HepG2 (cell line): ENCODE measurements around the gene MSGN1. TPM values are rescaled to one million over a fixed set of nuclear protein-coding genes. Genes with fewer than 3 reads are reported as not detected.

ENCODE experiments used
- ARID5B ChIP-seq: IDR thresholded peaks from 2 replicates; pipeline ENCODE4 v1.4.0; 2020; ENCODE audit warnings: mild to moderate bottlenecking, missing genetic modification reagents
- BCL6 ChIP-seq: IDR thresholded peaks from 2 replicates; pipeline ENCODE4 v1.6.1; 2016; ENCODE audit warnings: missing genetic modification reagents, missing compliant biosample characterization
- BRF2 ChIP-seq: sonication (generic); formaldehyde crosslinking; IDR thresholded peaks from 2 replicates; pipeline ENCODE4 v1.8.1; 2022; ENCODE audit warnings: mild to moderate bottlenecking, missing genetic modification reagents
- ELK4 ChIP-seq: sonication (generic); formaldehyde crosslinking; IDR thresholded peaks from 2 replicates; pipeline ENCODE4 v1.9.0; 2021; ENCODE audit warnings: missing genetic modification reagents, borderline replicate concordance
- ETV5 ChIP-seq: IDR thresholded peaks from 2 replicates; pipeline ENCODE4 v1.6.1; 2018; ENCODE audit warnings: missing biosample characterization, missing genetic modification reagents, inconsistent platforms, borderline replicate concordance
- ETV6 ChIP-seq: sonication (generic); formaldehyde crosslinking; conservative IDR thresholded peaks from 2 replicates; pipeline ENCODE4 v1.4.0; 2020; ENCODE audit warnings: missing genetic modification reagents
- FOXC1 ChIP-seq: sonication (generic); formaldehyde crosslinking; IDR thresholded peaks from 2 replicates; pipeline ENCODE4 v1.8.0; 2022; ENCODE audit warnings: mild to moderate bottlenecking, missing genetic modification reagents, borderline replicate concordance
- KMT2A ChIP-seq: sonication (generic); formaldehyde crosslinking; IDR thresholded peaks from 2 replicates; pipeline ENCODE4 v1.4.0; 2020; ENCODE audit warnings: missing genetic modification reagents
- THAP7 ChIP-seq: sonication (generic); formaldehyde crosslinking; IDR thresholded peaks from 2 replicates; pipeline ENCODE4 v1.8.1; 2023; ENCODE audit warnings: mild to moderate bottlenecking, missing genetic modification reagents
- XRCC5 ChIP-seq: fragments of 200-400 bp; formaldehyde crosslinking; optimal IDR thresholded peaks from 2 replicates; pipeline ENCODE3; 2017; ENCODE audit warnings: mild to moderate bottlenecking, low read length
- ZGPAT ChIP-seq: IDR thresholded peaks from 2 replicates; pipeline ENCODE4 v1.6.1; 2016; ENCODE audit warnings: mild to moderate bottlenecking
- ZNF451 ChIP-seq: sonication (generic); formaldehyde crosslinking; IDR thresholded peaks from 2 replicates; pipeline ENCODE4 v1.5.0; 2020; ENCODE audit warnings: mild to moderate bottlenecking, missing genetic modification reagents
- polyA plus RNA-seq, 8 experiments: library from polyadenylated mRNA; depleted of rRNA in 3 of 8; stranded (reverse) in 7 of 8; unstranded in 1 of 8; fragments of >200 nt; fragmentation: Illumina TruSeq in 4 of 8; extraction: Trizol in 4 of 8; gene quantifications; 2 replicates each; pipeline versions ENCODE4 v1.2.1 to v1.2.3, GENCODE V29; 2011 to 2016; ENCODE audit warnings: low read depth in 4 of 8, missing spikeins in 1 of 8, mixed read lengths in 1 of 8; ENCODE audit not compliant: insufficient read depth in 1 of 8
- total RNA-seq, 5 experiments: library from RNA; depleted of rRNA; stranded (reverse); fragments of >200 nt; fragmentation: Illumina TruSeq; extraction: Trizol; gene quantifications; 2 replicates each; pipeline ENCODE4 v1.2.3, GENCODE V29; 2016; ENCODE audit warnings: low read depth in 1 of 5

MSGN1 gene
- total and polyA plus RNA-seq, 2 of the 13 experiments (the other 11 are each of a cell fraction or from before 2014, with no cell fraction given), result not detected

- TF ChIP-seq ZGPAT (CRISPR knock-in tag) (peak; percentile 62), BCL6 (CRISPR knock-in tag) (peak; percentile 56; the same call in 1 of the 2 replicates), ETV5 (CRISPR knock-in tag) (peak; percentile 32; the same call in 1 of the 2 replicates), XRCC5 (peak; percentile 97), KMT2A (CRISPR knock-in tag) (peak; percentile 44; the same call in 1 of the 2 replicates), ETV6 (0 out of 2 replicates have a peak, but pooled peaks have one; percentile 27), ZNF451 (CRISPR knock-in tag) (peak; percentile 70; the same call in 1 of the 2 replicates), ELK4 (no peak), BRF2 (CRISPR knock-in tag) (no peak), FOXC1 (CRISPR knock-in tag) (peak; percentile 63; the same call in 1 of the 2 replicates), ARID5B (CRISPR knock-in tag) (peak; percentile 60), THAP7 (CRISPR knock-in tag) (0 out of 2 replicates have a peak, but pooled peaks have one; percentile 23)
These were observed 14.1 kb downstream of the MSGN1 start (continued) for GRCh38 chr2:17830053-17831034.
